Transverse colon (tissue), 4 donors: ENCODE data around the gene CNTNAP2. TPM values are rescaled to one million over a fixed set of nuclear protein-coding genes. Genes with fewer than 3 reads are reported as not detected.

Source experiments
- DNase-seq: peaks from one replicate; pipeline ENCODE4 v3.0.0-alpha.2; 2019
- H3K27ac ChIP-seq, 4 donors: fragments of 200-600 bp; sonication (generic); 2 replicates each; pipeline ENCODE4 v1.5.1; 2016 to 2018; ENCODE audit warnings: inconsistent platforms in 4 of 4
- H3K27me3 ChIP-seq: fragments of 200-600 bp; sonication (generic); 2 replicates; pipeline ENCODE4 v1.5.1; 2017; ENCODE audit warnings: inconsistent platforms
- H3K36me3 ChIP-seq, 4 donors: fragments of 200-600 bp; sonication (generic); 2 replicates each; pipeline ENCODE4 v1.5.1; 2017 to 2019; ENCODE audit warnings: inconsistent platforms in 4 of 4
- H3K4me1 ChIP-seq, 4 donors: fragments of 200-600 bp; sonication (generic); 2 replicates each; pipeline ENCODE4 v1.5.1; 2017 to 2020; ENCODE audit warnings: inconsistent platforms in 4 of 4
- H3K4me3 ChIP-seq, 4 donors: fragments of 200-600 bp; sonication (generic); 1 replicate in 1 of 4; 2 replicates in 3 of 4; pipeline versions ENCODE4 v1.5.1 to v1.6.1; 2017 to 2019; ENCODE audit warnings: inconsistent platforms in 4 of 4
- H3K9me3 ChIP-seq, 2 donors: fragments of 200-600 bp; sonication (generic); 2 replicates each; pipeline ENCODE4 v1.5.1; 2017 to 2019; ENCODE audit warnings: inconsistent platforms in 2 of 2
- CTCF ChIP-seq, 5 experiments: fragments of 200-600 bp in 3 of 5; fragments of 450-650 bp in 2 of 5; sonication (generic) in 3 of 5; IDR thresholded peaks; 1 replicate in 2 of 5; 2 replicates in 3 of 5; pipeline ENCODE4 v1.5.1; 2016 to 2017; ENCODE audit warnings: antibody characterized with exemption in 5 of 5, inconsistent platforms in 3 of 5, mild to moderate bottlenecking in 2 of 5, moderate library complexity in 1 of 5
- EP300 ChIP-seq: sonication (generic); formaldehyde crosslinking; IDR thresholded peaks from one replicate; pipeline ENCODE4 v1.6.1; 2017; ENCODE audit warnings: antibody characterized with exemption, low read depth
- POLR2A ChIP-seq: fragments of 450-650 bp; IDR thresholded peaks from one replicate; pipeline ENCODE4 v1.6.1; 2016; ENCODE audit warnings: antibody characterized with exemption, mild to moderate bottlenecking, moderate library complexity
- POLR2AphosphoS5 ChIP-seq, 3 donors: sonication (generic); formaldehyde crosslinking; IDR thresholded peaks; one replicate each; pipeline ENCODE4 v1.6.1; 2016; ENCODE audit warnings: antibody characterized with exemption in 3 of 3
- WGBS, 2 donors: methylation state at CpG; one replicate each; pipeline ENCODE4 v1.1.5; 2018; ENCODE audit warnings: low coverage in 1 of 2; 5-methylcytosine and 5-hydroxymethylcytosine counted together
- in situ Hi-C, 4 donors: fragments of 200-750 bp; cut with MboI; loops; one replicate each; pipeline versions ENCODE4 v1.15.0 to v1.15.1; 2017; ENCODE audit warnings: low sequenced_read_pairs in 3 of 4, low pct_ligation_motif_present in 1 of 4, low pct_unique_long_range_greater_than_20kb in 1 of 4
- intact Hi-C: fragments of 100-400 bp; cut with DNase I; formaldehyde crosslinking; loops from one replicate; pipeline ENCODE4 v1.15.1; 2023; ENCODE audit warnings: low total_unique reads
- total RNA-seq, 4 donors: library from RNA; depleted of rRNA; stranded (reverse); fragments of >200 nt; gene quantifications; one replicate each; pipeline ENCODE4 v1.1.0, GENCODE V29; 2016

Gene CNTNAP2
- total RNA-seq, 4 donors from 2014 or later, result 0.60 to 2.9 (median 2.4) TPM

GRCh38 chr7:146146831-146147486 is 30.4 kb downstream of the CNTNAP2 start:
- Histone ChIP-seq H3K4me3 (no peak overlapping the region), H3K27ac (no peak overlapping the region), H3K9me3 (no peaks in the 10 kb centered on the region), H3K36me3 (no peaks in the 10 kb centered on the region), H3K4me1 (no peaks in the 10 kb centered on the region), H3K27me3 (no peaks in the 10 kb centered on the region)
- no peak for DNase-seq
- in situ Hi-C loops (no loop called here), intact Hi-C loops (no loop called here)
- TF ChIP-seq CTCF (IDR thresholded peaks at IDR 0.05) (no peak), POLR2AphosphoS5 (IDR thresholded peaks at IDR 0.05) (no peak), POLR2A (no peak), EP300 (no peak)
- 23 to 32% methylated on average over 6 of the region's 6 CpGs for WGBS, 2 donors

GRCh38 chr7:146150153-146150552 is 33.6 kb downstream of the CNTNAP2 start:
- no peaks in the 10 kb centered on the region for H3K36me3 ChIP-seq
- H3K4me3 ChIP-seq, result no peak overlapping the region
- in situ Hi-C loops, result no loop called here
- no peaks in the 10 kb centered on the region for H3K4me1 ChIP-seq
- H3K27me3 ChIP-seq, result no peaks in the 10 kb centered on the region
- TF ChIP-seq CTCF (IDR thresholded peaks at IDR 0.05) (no peak), POLR2AphosphoS5 (IDR thresholded peaks at IDR 0.05) (no peak), POLR2A (no peak), EP300 (no peak)
- H3K27ac ChIP-seq, result no peak overlapping the region
- no peak for DNase-seq
- intact Hi-C loops, result no loop called here
- H3K9me3 ChIP-seq, result no peaks in the 10 kb centered on the region

- no peak for TF ChIP-seq POLR2A
- no peak for TF ChIP-seq EP300
- no peak for TF ChIP-seq POLR2AphosphoS5 (IDR thresholded peaks at IDR 0.05)
- TF ChIP-seq CTCF (IDR thresholded peaks at IDR 0.05), result no peak
- DNase-seq, result no peak
- no peaks in the 10 kb centered on the region for H3K9me3 ChIP-seq
- no peak overlapping the region for H3K27ac ChIP-seq
- in situ Hi-C loops, result no loop called here
- no peaks in the 10 kb centered on the region for H3K36me3 ChIP-seq
- no peaks in the 10 kb centered on the region for H3K4me1 ChIP-seq
- no peak overlapping the region for H3K4me3 ChIP-seq
- intact Hi-C loops, result no loop called here
- H3K27me3 ChIP-seq, result no peaks in the 10 kb centered on the region
- WGBS, 2 donors, result 76 to 100% methylated on average over 1 to 2 of the region's 2 CpGs
Observed at GRCh38 chr7:146172112-146172511, 55.5 kb downstream of the CNTNAP2 start.

GRCh38 chr7:146175716-146176115 is 59.1 kb downstream of the CNTNAP2 start:
- Histone ChIP-seq H3K4me1 (no peaks in the 10 kb centered on the region), H3K4me3 (no peak overlapping the region), H3K27me3 (no peaks in the 10 kb centered on the region), H3K27ac (no peak overlapping the region), H3K9me3 (no peaks in the 10 kb centered on the region), H3K36me3 (no peaks in the 10 kb centered on the region)
- in situ Hi-C loops (no loop called here), intact Hi-C loops (no loop called here)
- WGBS, 2 donors, result 59 to 69% methylated on average over 2 of the region's 2 CpGs
- DNase-seq, result no peak
- TF ChIP-seq POLR2AphosphoS5 (IDR thresholded peaks at IDR 0.05) (no peak), POLR2A (no peak), EP300 (no peak), CTCF (IDR thresholded peaks at IDR 0.05) (no peak)
